IPS DF 4.7 (cell line): ENCODE results near the gene PLXNA2.

Experiments used
- DNase-seq: peaks from one replicate; pipeline ENCODE4 v3.0.0-alpha.2; 2013; ENCODE audit warnings: low spot score; ENCODE audit errors: extremely low read depth

Gene PLXNA2

GRCh38 chr1:208030288-208031091 is 213.7 kb downstream of the PLXNA2 start:
- no peak for DNase-seq

- no peak for DNase-seq
These were observed 214.6 kb downstream of the PLXNA2 start for GRCh38 chr1:208029381-208030287.

GRCh38 chr1:208028526-208028925 is 215.7 kb downstream of the PLXNA2 start:
- DNase-seq = no peak

- DNase-seq = no peak
These were observed 216.3 kb downstream of the PLXNA2 start for GRCh38 chr1:208027861-208028260.

- no peak for DNase-seq
These were observed 217.2 kb downstream of the PLXNA2 start for GRCh38 chr1:208026880-208027438.

GRCh38 chr1:208025031-208025430 is 219.2 kb downstream of the PLXNA2 start:
- DNase-seq = no peak

GRCh38 chr1:208024406-208024805 is 219.8 kb downstream of the PLXNA2 start:
- DNase-seq = no peak

- no peak for DNase-seq
These were observed 224.9 kb downstream of the PLXNA2 start for GRCh38 chr1:208019257-208019656.

- DNase-seq = no peak
These were observed 228.9 kb downstream of the PLXNA2 start for GRCh38 chr1:208015255-208015654.

GRCh38 chr1:208013210-208013609 is 231.0 kb downstream of the PLXNA2 start:
- no peak for DNase-seq

GRCh38 chr1:208012721-208013120 is 231.5 kb downstream of the PLXNA2 start:
- DNase-seq = no peak

GRCh38 chr1:208010487-208011071 is 233.6 kb downstream of the PLXNA2 start:
- DNase-seq = no peak

- no peak for DNase-seq
These were observed 234.3 kb downstream of the PLXNA2 start for GRCh38 chr1:208009706-208010444.

- DNase-seq = no peak
These were observed 234.9 kb downstream of the PLXNA2 start for GRCh38 chr1:208009303-208009702.

GRCh38 chr1:208008534-208008933 is 235.7 kb downstream of the PLXNA2 start:
- DNase-seq = no peak

GRCh38 chr1:208007938-208008342 is 236.2 kb downstream of the PLXNA2 start:
- DNase-seq = no peak

GRCh38 chr1:208007319-208007937 is 236.8 kb downstream of the PLXNA2 start:
- DNase-seq = no peak

- no peak for DNase-seq
These were observed 237.8 kb downstream of the PLXNA2 start for GRCh38 chr1:208006258-208006920.

- no peak for DNase-seq
These were observed 239.3 kb downstream of the PLXNA2 start for GRCh38 chr1:208004851-208005250.

GRCh38 chr1:208003241-208003640 is 240.9 kb downstream of the PLXNA2 start:
- no peak for DNase-seq
